Suppressor macrophage treated with lipopolysaccharide for 4 hours (primary cell): ENCODE results near the gene C4orf50.

Experiments
- DNase-seq: peaks from one replicate; pipeline ENCODE4 v3.0.0-alpha.2; 2020

The C4orf50 gene

GRCh38 chr4:5940470-5941203, 77.6 kb downstream of the C4orf50 start:
- DNase-seq = no peak

GRCh38 chr4:5933996-5934831, 84.0 kb downstream of the C4orf50 start:
- no peak for DNase-seq

- no peak for DNase-seq
These were observed 85.1 kb downstream of the C4orf50 start for GRCh38 chr4:5933116-5933515.

GRCh38 chr4:5932035-5932568, 86.1 kb downstream of the C4orf50 start:
- DNase-seq = no peak

GRCh38 chr4:5931526-5931925, 86.7 kb downstream of the C4orf50 start:
- no peak for DNase-seq

GRCh38 chr4:5930876-5931275, 87.4 kb downstream of the C4orf50 start:
- DNase-seq = no peak

- no peak for DNase-seq
These were observed 87.8 kb downstream of the C4orf50 start for GRCh38 chr4:5930456-5930855.

- no peak for DNase-seq
These were observed 89.3 kb downstream of the C4orf50 start for GRCh38 chr4:5928844-5929420.

- no peak for DNase-seq
These were observed 90.0 kb downstream of the C4orf50 start for GRCh38 chr4:5928274-5928673.

GRCh38 chr4:5927747-5928146, 90.5 kb downstream of the C4orf50 start:
- DNase-seq = no peak

GRCh38 chr4:5927116-5927515, 91.1 kb downstream of the C4orf50 start:
- DNase-seq = no peak

GRCh38 chr4:5926598-5926997, 91.6 kb downstream of the C4orf50 start:
- no peak for DNase-seq

GRCh38 chr4:5925419-5926200, 92.6 kb downstream of the C4orf50 start:
- no peak for DNase-seq

GRCh38 chr4:5924461-5925125, 93.6 kb downstream of the C4orf50 start:
- DNase-seq = no peak

GRCh38 chr4:5923376-5923775, 94.9 kb downstream of the C4orf50 start:
- no peak for DNase-seq

GRCh38 chr4:5922556-5922955, 95.7 kb downstream of the C4orf50 start:
- no peak for DNase-seq

- no peak for DNase-seq
These were observed 96.2 kb downstream of the C4orf50 start for GRCh38 chr4:5921981-5922380.

GRCh38 chr4:5921101-5921980, 96.9 kb downstream of the C4orf50 start:
- DNase-seq = no peak

GRCh38 chr4:5919571-5919970, 98.7 kb downstream of the C4orf50 start:
- DNase-seq = no peak

GRCh38 chr4:5919044-5919443, 99.2 kb downstream of the C4orf50 start:
- DNase-seq = no peak

GRCh38 chr4:5918331-5918985, 99.8 kb downstream of the C4orf50 start:
- no peak for DNase-seq
